GM21390 (cell line): ENCODE results near the gene CPA1.

Experiments
- ATAC-seq: cut with Tn5 transposase; IDR thresholded peaks from one replicate; pipeline ENCODE4 v1.9.1; 2021; ENCODE audit not compliant: unreplicated experiment

CPA1 gene

GRCh38 chr7:130353196-130353595 is 27.1 kb upstream of the CPA1 start:
- ATAC-seq: no peak

- ATAC-seq: no peak
These were observed 24.0 kb upstream of the CPA1 start for GRCh38 chr7:130356121-130356875.

GRCh38 chr7:130356876-130357611 is 23.2 kb upstream of the CPA1 start:
- no peak for ATAC-seq

- no peak for ATAC-seq
These were observed 21.8 kb upstream of the CPA1 start for GRCh38 chr7:130358471-130358870.

- no peak for ATAC-seq
These were observed 20.9 kb upstream of the CPA1 start for GRCh38 chr7:130359276-130359857.

GRCh38 chr7:130360518-130360917 is 19.8 kb upstream of the CPA1 start:
- ATAC-seq: no peak

DNA sequence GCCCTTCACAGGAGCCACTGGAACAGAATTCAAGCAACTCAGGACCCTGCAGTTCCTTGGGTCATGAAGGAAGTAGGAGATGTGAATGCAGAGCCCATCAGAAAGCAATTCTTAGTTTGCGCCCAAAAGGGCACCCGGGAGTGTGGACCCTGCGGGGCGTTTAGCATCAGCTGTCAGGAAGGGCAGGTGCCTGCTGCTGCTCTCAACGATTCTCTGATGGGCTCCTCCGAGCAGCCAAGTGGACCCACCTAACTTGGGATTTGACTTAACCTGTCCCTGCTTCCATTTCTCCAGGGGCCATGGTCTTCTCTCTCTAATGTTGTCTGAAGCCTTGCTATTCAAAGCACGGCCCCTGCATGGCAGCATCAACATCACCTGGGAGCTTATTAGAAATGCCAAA is 18.6 kb upstream of the CPA1 start:
- ATAC-seq: no peak

- no peak for ATAC-seq
These were observed 18.0 kb upstream of the CPA1 start for GRCh38 chr7:130362251-130362816.

DNA sequence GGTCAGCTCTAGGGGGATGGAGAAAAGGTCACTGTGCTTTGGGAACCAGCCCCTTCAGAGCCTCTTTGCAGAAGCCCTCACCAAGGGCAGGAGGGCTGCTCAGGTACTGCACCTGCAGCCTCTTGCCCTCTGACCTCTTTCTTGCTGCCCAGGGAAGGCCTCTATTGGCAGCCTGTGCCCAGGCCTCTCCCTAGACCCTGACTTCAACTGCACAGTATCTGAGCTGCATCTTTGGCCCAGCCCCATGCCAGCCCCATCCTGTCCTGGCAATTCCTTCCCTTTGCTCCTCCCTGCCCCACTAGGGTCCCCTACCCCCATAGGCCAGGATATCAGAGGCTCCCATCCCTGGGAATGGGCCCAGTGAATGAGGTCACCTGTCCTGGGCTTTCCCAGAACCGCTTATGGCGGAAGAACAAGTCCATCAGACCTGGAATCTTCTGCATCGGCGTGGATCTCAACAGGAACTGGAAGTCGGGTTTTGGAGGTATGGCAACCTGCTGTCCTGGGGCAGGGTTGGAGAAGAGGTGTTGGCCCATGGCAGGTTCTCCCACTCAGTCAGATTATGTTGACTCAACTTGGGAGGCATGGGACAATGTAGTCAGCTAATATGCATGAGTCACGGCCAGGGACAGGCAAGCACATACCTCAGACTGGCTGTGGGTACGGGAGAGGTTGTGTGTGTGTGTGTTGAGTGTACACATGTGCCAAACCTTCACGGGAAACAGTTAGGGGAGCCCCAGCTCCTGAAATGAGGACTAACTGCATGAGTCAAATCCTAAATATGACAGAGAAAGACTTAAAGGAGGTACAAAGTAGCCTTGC is 17.1 kb upstream of the CPA1 start:
- no peak for ATAC-seq

DNA sequence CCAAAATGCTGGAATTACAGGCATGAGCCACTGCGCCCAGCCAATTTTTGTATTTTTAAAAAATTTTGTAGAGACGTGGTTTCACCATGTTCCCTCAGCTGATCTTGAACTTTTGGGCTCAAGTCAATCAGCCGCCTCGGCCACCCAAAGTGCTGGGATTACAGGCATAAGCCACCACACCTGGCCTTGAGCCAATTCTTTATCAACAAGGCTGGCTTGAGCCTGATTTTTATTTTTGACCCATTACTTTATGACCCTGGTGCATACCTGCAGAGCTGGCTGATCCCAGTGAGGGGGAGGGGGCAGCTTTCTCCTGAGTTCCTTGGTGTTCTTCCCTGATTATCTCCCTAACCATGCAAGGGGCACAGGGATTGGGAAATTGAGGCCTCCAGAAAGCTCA is 15.8 kb upstream of the CPA1 start:
- ATAC-seq: no peak

- no peak for ATAC-seq
These were observed 15.2 kb upstream of the CPA1 start for GRCh38 chr7:130365088-130365487.

DNA sequence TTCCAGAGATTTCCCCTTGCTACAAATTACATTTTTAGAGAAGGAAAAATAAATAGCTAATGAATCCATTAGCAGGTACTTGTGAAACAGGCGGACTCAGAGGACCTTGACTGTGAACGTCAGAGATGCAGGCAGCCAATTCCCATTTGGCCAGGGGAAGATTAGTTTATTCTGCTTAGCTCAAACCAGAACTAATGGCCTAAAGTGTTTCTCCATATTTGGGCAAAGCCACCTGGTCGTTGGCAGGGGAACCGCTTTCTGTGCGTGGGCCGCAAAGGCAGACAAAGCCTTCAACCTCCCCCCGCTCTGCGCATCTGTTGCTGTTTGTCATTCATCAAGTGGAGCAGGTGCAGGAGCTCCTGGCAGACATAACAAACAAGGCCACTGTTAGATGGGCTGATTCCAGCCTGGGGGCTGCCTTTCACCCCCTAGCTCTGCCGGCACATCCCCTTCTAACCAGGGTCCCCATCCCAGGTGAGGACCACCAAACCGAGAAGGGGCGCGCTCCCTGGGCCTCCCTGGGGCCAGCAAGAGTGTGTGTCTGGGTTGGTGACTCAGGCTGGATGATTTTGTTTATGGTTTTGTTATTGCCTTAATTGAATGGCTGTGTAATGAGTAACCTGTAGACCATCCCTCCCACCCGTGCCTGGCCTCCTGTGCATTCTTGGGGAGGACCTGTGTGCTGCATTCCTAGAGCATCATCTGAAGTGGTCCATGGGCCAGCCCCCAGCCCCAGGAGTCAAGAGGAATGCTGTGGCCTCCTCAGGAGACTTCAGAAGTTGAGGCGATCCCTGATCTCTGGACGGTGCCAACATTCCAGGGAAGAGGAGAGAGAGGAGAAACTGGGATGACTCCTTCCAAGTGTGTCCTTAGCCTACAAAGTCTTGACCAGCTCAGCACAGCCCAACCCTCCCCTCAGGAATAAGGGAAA is 14.5 kb upstream of the CPA1 start:
- ATAC-seq: no peak

GRCh38 chr7:130366564-130366963 is 13.7 kb upstream of the CPA1 start:
- no peak for ATAC-seq

- no peak for ATAC-seq
These were observed 13.1 kb upstream of the CPA1 start for GRCh38 chr7:130367088-130367755.

DNA sequence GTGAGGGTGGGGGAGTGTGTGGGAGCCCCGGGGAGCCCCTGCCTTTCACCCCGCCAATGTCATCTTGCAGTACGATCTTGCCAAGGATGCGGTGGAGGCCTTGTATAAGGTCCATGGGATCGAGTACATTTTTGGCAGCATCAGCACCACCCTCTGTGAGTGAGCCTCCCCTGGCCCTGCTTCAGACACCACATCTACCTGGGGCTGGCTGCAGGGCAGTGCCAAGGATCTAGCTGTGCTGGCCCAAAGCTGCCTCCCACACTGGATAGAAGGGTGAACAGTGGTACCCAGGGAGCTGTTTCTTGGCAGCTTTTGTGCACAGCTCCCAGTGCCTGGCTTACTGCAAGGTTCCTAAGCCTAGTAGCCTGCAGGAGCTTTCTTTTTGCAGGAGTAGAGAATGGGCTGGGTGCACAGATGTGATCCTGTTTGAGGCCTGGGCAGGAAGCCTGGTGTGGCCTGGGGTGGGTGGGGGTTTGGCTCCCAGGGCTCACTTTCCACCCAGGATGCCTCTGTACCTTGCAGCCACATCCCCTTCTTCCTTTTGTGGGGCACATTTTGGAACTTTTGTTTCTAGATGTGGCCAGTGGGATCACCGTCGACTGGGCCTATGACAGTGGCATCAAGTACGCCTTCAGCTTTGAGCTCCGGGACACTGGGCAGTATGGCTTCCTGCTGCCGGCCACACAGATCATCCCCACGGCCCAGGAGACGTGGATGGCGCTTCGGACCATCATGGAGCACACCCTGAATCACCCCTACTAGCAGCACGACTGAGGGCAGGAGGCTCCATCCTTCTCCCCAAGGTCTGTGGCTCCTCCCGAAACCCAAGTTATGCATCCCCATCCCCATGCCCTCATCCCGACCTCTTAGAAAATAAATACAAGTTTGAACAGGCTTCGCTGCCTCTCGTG is 12.2 kb upstream of the CPA1 start:
- ATAC-seq: no peak

GRCh38 chr7:130369110-130369711 is 11.1 kb upstream of the CPA1 start:
- no peak for ATAC-seq

- no peak for ATAC-seq
These were observed 10.3 kb upstream of the CPA1 start for GRCh38 chr7:130369831-130370550.
